Mesothelial cell of epicardium (in vitro differentiated cells): ENCODE data around the gene OOSP3. TPM values are rescaled to one million over a fixed set of nuclear protein-coding genes. Genes with fewer than 3 reads are reported as not detected.

Source experiments
- DNase-seq, 2 experiments: peaks; one replicate each; pipeline ENCODE4 v3.0.0; 2021; ENCODE audit warnings: low spot score in 2 of 2; ENCODE audit not compliant: unreplicated experiment in 2 of 2
- H3K27ac Mint-ChIP-seq: 2 replicates; pipeline ENCODE4 v1.8.0; 2021; ENCODE audit warnings: mixed read lengths
- H3K27me3 Mint-ChIP-seq: 2 replicates; pipeline ENCODE4 v1.8.0; 2021; ENCODE audit warnings: low read depth, mixed read lengths
- H3K36me3 Mint-ChIP-seq: 2 replicates; pipeline ENCODE4 v1.8.0; 2021; ENCODE audit warnings: mixed read lengths
- H3K4me1 Mint-ChIP-seq: 2 replicates; pipeline ENCODE4 v1.8.0; 2021; ENCODE audit warnings: mixed read lengths
- H3K4me3 Mint-ChIP-seq: 2 replicates; pipeline ENCODE4 v1.8.0; 2021; ENCODE audit warnings: mild to moderate bottlenecking, moderate library complexity, mixed read lengths
- H3K9me3 Mint-ChIP-seq: 2 replicates; pipeline ENCODE4 v1.8.0; 2021; ENCODE audit warnings: mixed read lengths
- total RNA-seq: library from RNA; stranded (reverse); gene quantifications from 3 replicates; pipeline ENCODE4 v1.2.1, GENCODE V29; 2021
- TF ChIP-seq, protein P1 (sequence below): fragments of 200-600 bp; sonication (generic); IDR thresholded peaks from one replicate; pipeline ENCODE4 v1.5.0; 2021; ENCODE audit warnings: antibody characterized with exemption; ENCODE audit not compliant: unreplicated experiment

OOSP3 gene
- total RNA-seq, 1 donor from 2014 or later, result not detected

DNA sequence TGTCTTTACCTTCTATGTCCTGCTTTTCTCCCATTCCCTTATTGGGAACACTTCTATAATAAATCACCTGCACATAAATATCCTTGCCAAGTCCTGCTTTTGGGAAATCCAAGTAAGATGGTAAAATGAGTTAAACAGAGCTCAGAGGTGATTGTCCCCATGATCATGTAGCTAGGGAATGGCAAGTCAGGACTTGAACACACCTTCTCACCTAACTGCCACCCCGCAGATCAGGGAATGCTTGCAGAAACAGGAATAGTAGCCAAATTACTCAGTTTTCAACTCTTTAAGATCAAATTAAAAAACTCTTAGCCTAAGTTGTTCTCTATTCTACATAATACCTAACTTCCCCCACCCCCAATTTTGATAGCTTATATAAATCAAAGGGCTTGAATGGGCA lies 16.0 kb downstream of the OOSP3 start:
- no peak for DNase-seq
- Mint-ChIP-seq H3K27me3 (no peaks in the 10 kb centered on the region), H3K4me3 (no peak overlapping the region), H3K27ac (no peak overlapping the region), H3K9me3 (peaks cover 12% of the 10 kb centered on the region), H3K4me1 (no peaks in the 10 kb centered on the region), H3K36me3 (no peaks in the 10 kb centered on the region)
- TF ChIP-seq, protein P1, sequence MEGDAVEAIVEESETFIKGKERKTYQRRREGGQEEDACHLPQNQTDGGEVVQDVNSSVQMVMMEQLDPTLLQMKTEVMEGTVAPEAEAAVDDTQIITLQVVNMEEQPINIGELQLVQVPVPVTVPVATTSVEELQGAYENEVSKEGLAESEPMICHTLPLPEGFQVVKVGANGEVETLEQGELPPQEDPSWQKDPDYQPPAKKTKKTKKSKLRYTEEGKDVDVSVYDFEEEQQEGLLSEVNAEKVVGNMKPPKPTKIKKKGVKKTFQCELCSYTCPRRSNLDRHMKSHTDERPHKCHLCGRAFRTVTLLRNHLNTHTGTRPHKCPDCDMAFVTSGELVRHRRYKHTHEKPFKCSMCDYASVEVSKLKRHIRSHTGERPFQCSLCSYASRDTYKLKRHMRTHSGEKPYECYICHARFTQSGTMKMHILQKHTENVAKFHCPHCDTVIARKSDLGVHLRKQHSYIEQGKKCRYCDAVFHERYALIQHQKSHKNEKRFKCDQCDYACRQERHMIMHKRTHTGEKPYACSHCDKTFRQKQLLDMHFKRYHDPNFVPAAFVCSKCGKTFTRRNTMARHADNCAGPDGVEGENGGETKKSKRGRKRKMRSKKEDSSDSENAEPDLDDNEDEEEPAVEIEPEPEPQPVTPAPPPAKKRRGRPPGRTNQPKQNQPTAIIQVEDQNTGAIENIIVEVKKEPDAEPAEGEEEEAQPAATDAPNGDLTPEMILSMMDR, result no peak

DNA sequence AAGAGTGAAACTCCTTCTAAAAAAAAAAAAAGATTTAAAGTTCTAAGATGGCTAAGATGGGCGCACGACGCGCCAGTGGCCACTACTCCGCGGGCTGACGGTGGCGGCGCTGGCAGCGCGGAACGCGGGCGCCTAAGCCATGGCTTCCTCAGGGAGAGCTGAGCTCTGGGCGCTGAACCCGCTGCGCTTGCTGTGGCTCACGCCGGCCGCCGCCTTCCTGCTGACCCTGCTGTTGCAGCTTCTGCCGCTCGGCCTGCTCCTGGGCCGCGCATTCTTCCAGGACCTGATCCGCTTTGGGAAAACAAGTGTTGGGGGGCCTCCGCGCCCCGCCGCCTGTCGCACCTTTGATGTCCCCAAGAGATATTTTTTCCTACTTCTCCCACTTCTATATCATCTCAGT lies 19.5 kb downstream of the OOSP3 start:
- H3K27ac Mint-ChIP-seq, result no peak overlapping the region
- H3K36me3 Mint-ChIP-seq, result no peaks in the 10 kb centered on the region
- no peaks in the 10 kb centered on the region for H3K4me1 Mint-ChIP-seq
- TF ChIP-seq, protein P1, result no peak
- H3K27me3 Mint-ChIP-seq, result no peaks in the 10 kb centered on the region
- no peak for DNase-seq
- H3K9me3 Mint-ChIP-seq, result no peaks in the 10 kb centered on the region
- H3K4me3 Mint-ChIP-seq, result no peak overlapping the region

DNA sequence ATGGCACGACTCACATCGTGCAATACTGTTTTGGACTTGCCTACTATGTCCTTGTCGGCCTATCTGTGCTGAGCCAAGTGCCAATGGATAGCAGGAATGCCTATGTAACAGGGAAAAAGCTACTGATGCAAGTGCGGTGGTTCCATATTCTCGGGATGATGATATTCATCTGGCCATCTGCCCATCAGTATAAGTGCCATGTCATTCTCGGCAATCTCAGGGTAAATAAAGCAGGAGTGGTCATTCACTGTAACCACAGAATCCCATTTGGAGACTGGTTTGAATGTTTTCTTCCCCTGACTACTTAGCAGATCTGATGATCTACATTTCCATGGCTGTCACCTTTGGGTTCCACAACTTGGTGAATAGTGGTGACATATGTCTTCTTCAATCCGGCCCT lies 20.1 kb downstream of the OOSP3 start:
- TF ChIP-seq, protein P1, result no peak
- no peak for DNase-seq
- Mint-ChIP-seq H3K4me1 (no peaks in the 10 kb centered on the region), H3K27ac (no peak overlapping the region), H3K36me3 (no peaks in the 10 kb centered on the region), H3K4me3 (no peak overlapping the region), H3K27me3 (no peaks in the 10 kb centered on the region), H3K9me3 (no peaks in the 10 kb centered on the region)

DNA sequence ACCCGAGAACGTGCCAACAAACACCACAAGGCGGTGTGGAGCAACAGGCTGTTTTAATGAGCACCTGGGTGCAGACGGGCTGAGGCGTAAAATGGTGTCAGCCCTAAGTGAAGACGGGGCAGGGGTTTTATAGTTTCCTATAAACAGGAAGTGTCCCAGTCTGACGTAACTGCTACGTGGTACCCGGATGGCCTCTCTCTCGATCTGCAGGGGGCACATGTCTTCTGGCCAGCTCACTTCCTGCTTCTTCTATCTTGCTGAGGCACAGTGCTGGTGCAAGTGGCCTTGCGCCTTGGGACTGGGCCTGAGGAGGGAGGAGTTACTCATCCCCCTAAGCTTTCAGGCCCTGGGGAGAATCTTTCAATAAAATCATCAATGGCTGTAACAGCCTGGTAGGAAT lies 20.9 kb downstream of the OOSP3 start:
- no peak for DNase-seq
- Mint-ChIP-seq H3K36me3 (no peaks in the 10 kb centered on the region), H3K4me3 (no peak overlapping the region), H3K27me3 (no peaks in the 10 kb centered on the region), H3K27ac (no peak overlapping the region), H3K4me1 (no peaks in the 10 kb centered on the region), H3K9me3 (no peaks in the 10 kb centered on the region)
- TF ChIP-seq, protein P1, result no peak

DNA sequence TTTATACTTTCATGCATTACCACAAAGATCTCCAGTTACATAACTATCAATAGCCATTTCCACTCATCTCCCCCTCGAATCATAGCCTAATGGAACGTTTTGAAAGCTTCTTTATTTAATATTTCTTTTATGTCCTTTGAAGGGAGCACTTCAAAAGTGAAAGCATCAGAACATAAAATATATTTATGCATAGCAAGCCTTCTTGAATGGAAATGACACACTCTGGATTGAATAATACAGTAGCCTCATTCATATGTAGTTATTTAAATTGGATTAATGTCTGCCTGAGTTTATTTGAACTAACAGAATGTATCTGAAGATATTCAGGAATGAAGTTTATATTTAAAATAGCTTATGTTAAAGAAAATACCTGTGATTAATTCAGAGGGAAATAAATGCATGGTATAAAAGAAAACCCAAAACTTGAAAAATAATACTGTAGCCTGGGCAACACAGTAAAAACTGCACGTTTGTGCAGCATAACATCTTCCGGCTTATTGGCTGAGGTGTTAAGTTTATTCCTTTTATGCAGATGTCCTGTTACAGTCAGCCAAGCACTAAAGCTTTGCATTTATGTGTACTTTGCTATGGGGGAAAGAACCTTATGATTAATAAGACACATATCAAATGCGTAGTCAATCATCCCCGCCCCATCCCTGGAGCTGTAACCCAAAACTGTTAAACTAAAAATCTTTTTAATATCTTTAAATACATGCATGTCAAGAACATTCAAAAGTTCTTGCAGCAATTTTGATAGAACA lies 22.0 kb downstream of the OOSP3 start:
- Mint-ChIP-seq H3K27me3 (no peaks in the 10 kb centered on the region), H3K36me3 (no peaks in the 10 kb centered on the region), H3K27ac (no peak overlapping the region), H3K4me1 (no peaks in the 10 kb centered on the region), H3K9me3 (no peaks in the 10 kb centered on the region), H3K4me3 (no peak overlapping the region)
- DNase-seq, result no peak
- TF ChIP-seq, protein P1, result no peak
